Erythroblast (primary cell): Measurements from ENCODE around the gene LAMB4.
A peak's percentile ranks its signal among the peaks of the same experiment; 100 is the strongest.

Experiments used
- DNase-seq, 2 experiments: peaks; one replicate each; lab custom pipeline; 2025; lab: John Stamatoyannopoulos, UW
- GATA1 ChIP-seq: IDR thresholded peaks from 2 replicates; pipeline ENCODE4 v1.6.1; 2011; ENCODE audit warnings: low read depth, mild to moderate bottlenecking, control low read depth, low read length, moderate library complexity
- POLR2A ChIP-seq: IDR thresholded peaks from 2 replicates; pipeline ENCODE4 v1.6.1; 2011; ENCODE audit warnings: mild to moderate bottlenecking, low read length

The LAMB4 gene

DNA sequence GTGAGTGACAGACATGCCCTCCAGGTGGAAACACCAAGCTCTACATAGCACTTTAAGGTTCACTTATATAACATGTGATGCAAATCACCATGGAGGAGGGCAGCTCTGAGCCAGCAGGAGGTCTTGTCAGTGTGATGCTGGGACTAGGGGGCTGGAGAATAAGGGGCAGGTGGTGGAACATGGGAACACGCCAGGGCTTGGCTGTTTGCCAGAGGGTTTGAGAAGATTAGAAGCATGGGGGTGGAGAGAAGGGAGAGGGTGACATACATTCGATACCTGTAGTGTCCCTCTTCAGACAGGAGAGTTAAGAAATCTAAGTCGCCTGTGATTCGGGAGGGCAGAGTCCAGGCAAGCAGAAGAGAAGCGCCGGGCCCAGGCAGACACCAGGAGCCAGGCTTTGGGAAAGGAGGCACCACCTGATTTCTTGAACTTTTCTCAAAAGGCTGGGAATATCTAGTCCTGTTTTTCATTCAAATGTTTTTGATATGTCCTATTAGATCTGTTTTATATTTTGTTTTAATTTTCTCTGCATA is 16.9 kb upstream of the LAMB4 start:
- no peak for DNase-seq
- TF ChIP-seq POLR2A, result no peak
- no peak for TF ChIP-seq GATA1

DNA sequence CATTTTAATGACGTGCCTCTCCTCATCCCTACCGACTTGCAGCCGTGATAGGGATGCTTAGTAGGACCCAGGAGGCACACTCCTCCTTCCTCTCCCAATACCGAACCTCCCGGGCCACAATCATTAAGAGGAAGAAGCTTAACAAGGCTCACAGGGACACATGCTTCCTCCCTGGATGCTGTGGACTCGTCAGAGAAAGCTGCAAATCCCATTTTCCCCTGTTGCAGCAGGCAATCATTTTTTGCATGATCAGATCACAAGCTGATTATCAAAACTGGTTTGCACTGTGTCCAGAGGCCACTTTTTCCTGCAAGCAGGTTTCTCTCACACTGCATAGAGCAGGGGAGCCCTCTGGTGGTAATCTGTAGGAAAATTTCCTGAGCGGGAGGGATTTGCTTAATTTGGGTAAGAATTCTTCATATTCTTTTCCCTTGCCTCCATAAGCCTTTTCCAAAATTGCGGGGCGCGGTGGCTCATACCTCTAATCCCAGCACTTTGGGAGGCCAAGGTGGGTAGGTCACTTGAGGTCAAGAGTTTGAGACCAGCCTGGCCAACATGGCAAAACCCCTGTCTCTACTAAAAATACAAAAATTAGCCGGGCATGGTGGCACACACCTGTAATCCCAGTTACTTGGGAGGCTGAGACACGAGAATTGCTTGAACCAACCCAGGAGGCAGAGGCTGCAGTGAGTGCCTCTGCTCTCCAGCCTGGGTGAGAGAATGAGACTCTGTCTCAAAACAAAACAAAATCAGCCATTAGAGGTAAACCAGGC is 16.1 kb upstream of the LAMB4 start:
- peak; percentile 55 to 76 for DNase-seq
- no peak for TF ChIP-seq POLR2A
- no peak for TF ChIP-seq GATA1

GRCh38 chr7:108145401-108145800 is 15.2 kb upstream of the LAMB4 start:
- no peak for TF ChIP-seq GATA1
- no peak for TF ChIP-seq POLR2A
- no peak for DNase-seq

DNA sequence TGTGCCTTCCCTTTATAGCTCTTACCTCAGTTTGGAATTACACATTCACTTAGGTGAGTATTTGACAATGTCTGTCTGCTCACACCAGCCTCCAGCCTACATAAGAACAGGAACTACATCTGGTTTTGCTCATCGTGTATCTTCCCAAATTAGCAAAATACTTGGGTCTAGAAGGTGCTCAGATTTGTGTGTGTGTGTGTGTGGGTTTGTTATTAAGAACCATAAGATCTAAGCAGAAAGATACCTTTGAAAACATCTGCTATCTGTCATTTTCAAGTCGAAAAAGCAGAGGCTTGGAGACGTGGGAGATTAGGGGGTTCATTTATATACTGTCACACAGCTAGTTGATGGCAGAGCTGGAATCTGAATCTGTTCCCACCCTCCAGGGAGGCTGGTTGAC is 14.8 kb upstream of the LAMB4 start:
- no peak for DNase-seq
- no peak for TF ChIP-seq GATA1
- TF ChIP-seq POLR2A, result no peak

- TF ChIP-seq GATA1 (no peak), POLR2A (no peak)
- no peak for DNase-seq
These were observed 13.7 kb upstream of the LAMB4 start for GRCh38 chr7:108143658-108144420.

GRCh38 chr7:108142675-108143259 is 12.6 kb upstream of the LAMB4 start:
- no peak for DNase-seq
- TF ChIP-seq POLR2A (no peak), GATA1 (no peak)

DNA sequence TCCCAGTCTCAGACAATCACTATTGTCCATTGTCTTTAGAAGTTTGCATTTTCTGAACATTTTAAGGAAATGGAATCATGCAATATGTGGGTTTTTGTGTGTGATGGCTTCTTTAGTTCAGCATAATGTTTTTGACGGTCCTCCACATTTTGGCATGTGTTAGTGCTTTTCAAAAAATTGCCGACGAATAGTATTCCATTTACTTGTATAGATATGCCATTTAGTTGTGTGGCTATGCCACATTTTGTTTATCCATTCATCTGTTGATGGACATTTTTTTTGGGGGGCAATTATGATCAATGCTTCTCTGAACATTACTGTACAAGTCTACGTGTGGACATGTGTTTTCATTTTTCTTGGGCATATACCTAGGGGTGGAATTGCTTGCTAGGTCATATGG is 12.0 kb upstream of the LAMB4 start:
- TF ChIP-seq POLR2A, result no peak
- TF ChIP-seq GATA1, result no peak
- no peak for DNase-seq

- no peak for DNase-seq
- TF ChIP-seq GATA1, result no peak
- no peak for TF ChIP-seq POLR2A
These were observed 10.5 kb upstream of the LAMB4 start for GRCh38 chr7:108140671-108141070.

DNA sequence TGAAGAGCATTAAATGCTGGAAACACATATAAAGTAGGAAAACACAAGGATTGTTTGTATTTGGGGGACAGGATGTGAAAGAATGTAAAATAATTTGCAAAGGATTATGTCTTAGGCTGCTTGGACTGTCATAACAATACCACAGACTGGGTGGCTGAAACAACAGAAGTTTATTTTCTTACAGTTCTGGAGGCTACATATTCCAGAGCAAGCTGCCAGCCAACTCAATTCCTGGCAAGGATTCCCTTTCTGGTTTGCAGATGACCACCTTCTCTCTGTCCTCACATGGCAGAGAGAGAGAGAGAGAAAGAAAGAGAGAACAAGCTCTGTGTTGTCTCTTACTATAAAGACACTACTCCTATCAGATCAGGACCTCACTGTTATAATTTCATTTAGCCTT is 8.8 kb upstream of the LAMB4 start:
- no peak for TF ChIP-seq POLR2A
- TF ChIP-seq GATA1, result no peak
- DNase-seq, result no peak

DNA sequence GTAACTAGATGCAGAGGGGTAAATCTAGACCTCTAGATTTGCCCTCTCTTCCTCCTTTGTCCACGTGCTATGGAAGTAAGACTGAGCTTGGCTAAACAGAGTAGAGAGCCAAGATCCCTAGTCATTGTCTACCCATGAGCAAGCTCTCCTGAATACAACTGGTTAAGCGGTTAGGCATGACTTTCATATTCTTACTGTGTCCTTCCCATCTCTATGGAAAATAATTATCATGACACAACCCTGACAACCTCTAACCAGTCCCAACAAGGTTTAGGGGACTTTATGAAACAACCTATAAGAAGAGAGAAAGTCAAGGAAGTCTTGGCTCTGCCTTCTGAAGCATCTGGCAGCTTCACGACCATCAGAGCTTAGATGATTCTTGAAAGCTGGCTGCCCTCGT is 7.8 kb upstream of the LAMB4 start:
- no peak for DNase-seq
- no peak for TF ChIP-seq POLR2A
- no peak for TF ChIP-seq GATA1

- DNase-seq, result no peak
- TF ChIP-seq GATA1 (no peak), POLR2A (no peak)
These were observed 6.9 kb upstream of the LAMB4 start for GRCh38 chr7:108137040-108137439.

- TF ChIP-seq GATA1 (no peak), POLR2A (no peak)
- DNase-seq, result no peak
These were observed 6.1 kb upstream of the LAMB4 start for GRCh38 chr7:108136191-108136688.

DNA sequence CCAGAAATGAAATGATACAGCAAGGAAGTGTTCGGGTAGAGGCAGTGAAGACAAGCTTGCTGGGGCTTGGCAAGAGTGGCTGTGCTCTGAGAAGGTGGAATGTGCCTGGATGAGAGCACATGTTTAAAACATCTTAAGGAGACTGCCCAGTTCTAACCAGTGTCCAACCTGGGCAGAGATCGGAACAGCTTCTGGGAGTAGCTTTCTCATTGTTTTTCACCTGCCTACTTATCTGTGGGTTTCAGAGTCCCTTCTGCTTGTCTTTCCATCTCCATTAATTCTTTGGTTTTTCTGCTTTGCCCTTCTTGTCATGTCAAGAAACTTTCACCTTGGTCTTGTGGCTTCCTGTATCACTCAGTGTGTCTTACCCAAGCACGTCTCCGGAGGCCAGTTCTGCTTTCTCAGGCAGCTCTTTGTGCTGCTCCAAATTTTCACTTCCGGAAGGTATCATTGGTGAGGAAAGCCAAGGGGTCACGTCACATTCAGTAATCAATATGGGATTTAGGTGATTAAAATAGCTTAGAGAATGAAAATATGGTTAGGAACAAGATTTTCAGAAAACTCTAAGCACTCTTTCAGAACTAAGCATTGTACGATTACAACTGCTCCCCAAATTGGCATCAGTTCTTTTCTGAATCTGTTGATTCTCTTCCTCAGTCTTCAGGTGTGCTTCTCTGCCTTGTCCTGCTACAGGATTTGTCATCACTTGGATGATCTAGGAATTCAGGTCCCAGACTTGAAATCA is 5.5 kb upstream of the LAMB4 start:
- TF ChIP-seq GATA1, result no peak
- TF ChIP-seq POLR2A, result no peak
- DNase-seq, result no peak

DNA sequence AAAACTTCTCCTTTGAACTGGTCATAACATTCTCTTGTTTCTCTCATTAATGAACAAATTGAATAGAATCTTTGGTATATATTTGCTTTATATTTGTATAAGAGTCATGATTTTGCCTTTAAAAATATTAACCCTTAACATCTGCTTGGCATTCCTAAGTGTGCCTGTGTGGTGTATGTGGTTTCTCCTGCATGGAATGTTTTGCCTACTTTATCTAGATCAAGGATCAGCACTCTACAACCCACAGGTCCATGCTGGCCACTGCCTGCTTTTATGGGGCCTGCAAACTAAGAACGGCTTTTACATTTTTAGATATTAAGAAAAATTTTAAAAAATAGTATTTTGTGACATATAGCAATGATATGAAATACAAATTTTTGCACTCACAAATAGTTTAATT is 4.3 kb upstream of the LAMB4 start:
- no peak for DNase-seq
- no peak for TF ChIP-seq GATA1
- TF ChIP-seq POLR2A, result no peak
